Mesendoderm (in vitro differentiated cells): Measurements from ENCODE around the gene KLHL12.

Source experiments
- DNase-seq: peaks from one replicate; pipeline ENCODE4 v3.0.0; 2013
- H2AK5ac ChIP-seq: 2 replicates; pipeline ENCODE4 v1.6.1; 2013; ENCODE audit warnings: low read length, inconsistent platforms
- H2BK120ac ChIP-seq: 2 replicates; pipeline ENCODE4 v1.6.1; 2013; ENCODE audit warnings: low read depth, mild to moderate bottlenecking, low read length, moderate library complexity, mixed read lengths
- H2BK15ac ChIP-seq: replicated peaks from 2 replicates; pipeline ENCODE4 v1.6.1; 2013; ENCODE audit warnings: low read depth, mild to moderate bottlenecking, moderate library complexity
- H2BK5ac ChIP-seq: 2 replicates; pipeline ENCODE4 v1.6.1; 2013; ENCODE audit warnings: low read length, inconsistent platforms
- H3K18ac ChIP-seq: 2 replicates; pipeline ENCODE4 v1.6.1; 2013; ENCODE audit warnings: mild to moderate bottlenecking, low read length, mixed read lengths
- H3K23ac ChIP-seq: one replicate; pipeline ENCODE4 v1.6.1; 2013; ENCODE audit warnings: low read length
- H3K27ac ChIP-seq: 2 replicates; pipeline ENCODE4 v1.5.1; 2013; ENCODE audit warnings: low read depth, mild to moderate bottlenecking, inconsistent platforms, low read length, moderate library complexity
- H3K27me3 ChIP-seq: 2 replicates; pipeline ENCODE4 v1.6.1; 2013; ENCODE audit warnings: low read length, control low read depth, mild to moderate bottlenecking, inconsistent platforms; ENCODE audit not compliant: insufficient read depth, poor library complexity
- H3K36me3 ChIP-seq: 2 replicates; pipeline ENCODE4 v1.6.1; 2013; ENCODE audit warnings: low read length, inconsistent platforms; ENCODE audit not compliant: control insufficient read depth, insufficient read depth
- H3K4ac ChIP-seq: one replicate; pipeline ENCODE4 v1.6.1; 2013; ENCODE audit warnings: low read depth, mild to moderate bottlenecking, low read length, moderate library complexity
- H3K4me1 ChIP-seq: 2 replicates; pipeline ENCODE4 v1.6.1; 2013; ENCODE audit warnings: low read depth, low read length, inconsistent platforms; ENCODE audit not compliant: control insufficient read depth
- H3K4me2 ChIP-seq: 2 replicates; pipeline ENCODE4 v1.6.1; 2013; ENCODE audit warnings: low read length
- H3K4me3 ChIP-seq: 2 replicates; pipeline ENCODE4 v1.5.1; 2013; ENCODE audit warnings: mild to moderate bottlenecking, low read length
- H3K56ac ChIP-seq: one replicate; pipeline ENCODE4 v1.6.1; 2013; ENCODE audit warnings: low read length
- H3K79me1 ChIP-seq: 2 replicates; pipeline ENCODE4 v1.6.1; 2013; ENCODE audit warnings: low read length, inconsistent platforms
- H3K79me2 ChIP-seq: 2 replicates; pipeline ENCODE4 v1.6.1; 2013; ENCODE audit warnings: mild to moderate bottlenecking, low read length; ENCODE audit not compliant: control insufficient read depth, insufficient read depth
- H3K9ac ChIP-seq: 2 replicates; pipeline ENCODE4 v1.6.1; 2013; ENCODE audit warnings: low read length, inconsistent platforms
- H4K5ac ChIP-seq: one replicate; pipeline ENCODE4 v1.6.1; 2013; ENCODE audit warnings: low read length
- H4K8ac ChIP-seq: one replicate; pipeline ENCODE4 v1.6.1; 2013; ENCODE audit warnings: low read depth, mild to moderate bottlenecking, control low read depth, low read length, moderate library complexity
- WGBS: extraction: QIAGEN DNeasy Blood & Tissue Kit; methylation state at CpG from one replicate; pipeline ENCODE4 v1.1.7; 2013; ENCODE audit warnings: low lambda C conversion rate, missing lambda C conversion rate; ENCODE audit not compliant: insufficient coverage; ENCODE audit errors: extremely low coverage; 5-methylcytosine and 5-hydroxymethylcytosine counted together

The KLHL12 gene

DNA sequence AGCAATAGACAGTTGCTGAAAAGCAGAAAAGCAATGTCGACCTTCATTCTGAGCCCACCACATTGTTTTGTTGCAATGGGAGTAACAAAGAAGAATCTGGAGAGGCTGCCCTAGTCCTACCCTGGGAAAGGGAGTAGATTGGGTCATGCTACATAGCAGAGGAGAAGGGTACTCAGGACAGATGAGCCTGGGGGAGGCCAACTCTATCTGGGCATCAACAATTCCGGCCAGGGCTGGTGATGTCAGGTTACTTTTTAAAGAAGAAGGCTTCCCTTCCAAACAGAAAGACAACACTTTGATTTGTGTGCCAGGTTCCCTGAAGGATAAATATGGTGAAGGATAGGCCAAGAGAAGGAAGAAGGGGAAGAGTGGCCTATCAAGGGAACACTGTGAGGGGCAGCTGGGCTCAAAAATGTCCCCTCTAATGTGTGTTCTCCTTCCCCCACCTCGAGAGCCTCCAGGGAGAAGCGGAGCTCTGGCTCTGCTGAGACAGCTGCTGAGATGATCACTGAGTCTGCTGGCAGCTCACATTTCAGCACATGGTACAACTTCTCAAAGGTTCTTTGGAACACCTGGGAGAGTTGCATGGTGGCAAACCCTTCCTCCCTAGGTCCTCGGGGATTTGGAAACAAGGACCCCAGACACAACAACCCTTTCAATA lies 34.3 kb upstream of the KLHL12 start:
- H3K27ac ChIP-seq = no peak overlapping the region
- no peaks in the 10 kb centered on the region for H3K36me3 ChIP-seq
- H3K4me1 ChIP-seq = peaks cover 2% of the 10 kb centered on the region
- H3K23ac ChIP-seq = no peak overlapping the region
- H2BK5ac ChIP-seq = no peak overlapping the region
- H3K9ac ChIP-seq = no peak overlapping the region
- H4K8ac ChIP-seq = no peak overlapping the region
- peaks cover 11% of the 10 kb centered on the region for H3K79me2 ChIP-seq
- H3K79me1 ChIP-seq = no peaks in the 10 kb centered on the region
- no peak overlapping the region for H3K4ac ChIP-seq
- no peaks in the 10 kb centered on the region for H3K27me3 ChIP-seq
- no CpG with 5 or more reads among the region's 5 CpGs for WGBS
- H3K4me3 ChIP-seq = no peak overlapping the region
- H3K56ac ChIP-seq = no peak overlapping the region
- H2BK15ac ChIP-seq = no peak overlapping the region
- no peak overlapping the region for H3K4me2 ChIP-seq
- no peak overlapping the region for H2BK120ac ChIP-seq
- no peak overlapping the region for H3K18ac ChIP-seq
- H2AK5ac ChIP-seq = no peak overlapping the region
- DNase-seq = no peak
- H4K5ac ChIP-seq = no peak overlapping the region

DNA sequence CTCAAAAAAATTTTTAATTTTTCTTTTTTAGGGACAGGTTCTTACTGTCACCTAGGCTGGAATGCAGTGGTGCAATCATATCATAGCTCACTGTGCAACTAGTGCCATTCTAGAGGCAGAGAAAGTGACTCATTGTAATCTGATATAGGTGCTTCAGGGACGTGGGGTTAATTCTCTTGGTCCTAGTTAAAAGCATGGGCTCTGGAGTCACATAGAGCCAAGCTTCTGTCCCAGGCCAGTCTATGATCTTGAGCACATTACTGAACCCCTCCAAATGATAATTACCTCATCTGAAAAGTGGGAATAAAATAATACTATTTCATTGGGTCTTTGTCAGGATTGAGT lies 32.2 kb upstream of the KLHL12 start:
- H4K8ac ChIP-seq = no peak overlapping the region
- no peak overlapping the region for H3K4me2 ChIP-seq
- no peak overlapping the region for H3K23ac ChIP-seq
- no peak for DNase-seq
- H3K4me3 ChIP-seq = no peak overlapping the region
- no peak overlapping the region for H3K18ac ChIP-seq
- H3K56ac ChIP-seq = no peak overlapping the region
- no peak overlapping the region for H3K27ac ChIP-seq
- no peak overlapping the region for H2BK5ac ChIP-seq
- H2BK15ac ChIP-seq = no peak overlapping the region
- H4K5ac ChIP-seq = no peak overlapping the region
- H3K79me2 ChIP-seq = peaks cover 28% of the 10 kb centered on the region
- no peaks in the 10 kb centered on the region for H3K4me1 ChIP-seq
- no CpG with 5 or more reads among the region's 1 CpG for WGBS
- H3K4ac ChIP-seq = no peak overlapping the region
- H2AK5ac ChIP-seq = no peak overlapping the region
- no peak overlapping the region for H2BK120ac ChIP-seq
- no peaks in the 10 kb centered on the region for H3K27me3 ChIP-seq
- H3K36me3 ChIP-seq = no peaks in the 10 kb centered on the region
- H3K9ac ChIP-seq = no peak overlapping the region
- H3K79me1 ChIP-seq = peaks cover 3% of the 10 kb centered on the region

DNA sequence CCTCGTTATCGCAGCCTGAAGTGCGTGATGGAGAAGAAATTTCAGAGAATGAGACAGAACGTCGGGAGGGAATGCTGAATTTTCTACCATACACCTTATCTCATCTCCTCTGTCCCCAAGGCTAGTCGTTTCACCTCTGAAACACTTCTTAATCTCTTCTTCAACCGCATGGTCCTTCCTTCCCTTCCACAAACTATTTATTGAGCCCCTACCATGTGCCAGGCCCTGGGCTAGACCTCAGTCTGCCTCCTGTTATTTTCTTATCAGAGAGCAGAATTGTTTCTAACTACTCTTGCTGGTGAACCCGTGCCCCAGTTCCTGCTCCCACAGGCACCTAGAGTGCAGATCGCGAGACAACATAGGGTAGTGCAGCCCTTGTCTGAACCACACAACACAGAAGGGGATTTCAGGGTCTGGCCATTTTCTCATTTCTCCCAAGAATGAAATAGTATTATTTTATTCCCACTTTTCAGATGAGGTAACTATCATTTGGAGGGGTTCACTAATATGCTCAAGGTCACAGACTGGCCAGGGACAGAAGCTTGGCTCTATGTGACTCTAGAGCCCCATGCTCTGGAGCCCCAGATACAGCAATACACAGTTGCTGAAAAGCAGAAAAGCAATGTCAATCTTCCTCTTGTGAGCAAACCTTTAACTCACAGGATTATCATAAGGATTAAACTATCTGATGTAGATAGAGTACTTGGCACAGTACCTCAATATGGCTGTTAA lies 31.7 kb upstream of the KLHL12 start:
- Histone ChIP-seq H3K56ac (peak overlapping the region; percentile 75), H2BK5ac (no peak overlapping the region), H3K4me2 (peak overlapping the region; percentile 45), H3K4me3 (peak overlapping the region; percentile 31), H3K4ac (no peak overlapping the region), H3K9ac (peak overlapping the region; percentile 60), H4K5ac (no peak overlapping the region), H3K36me3 (no peaks in the 10 kb centered on the region), H3K27ac (no peak overlapping the region), H2BK15ac (no peak overlapping the region), H3K4me1 (no peaks in the 10 kb centered on the region), H2BK120ac (no peak overlapping the region), H2AK5ac (no peak overlapping the region), H3K79me2 (peaks cover 33% of the 10 kb centered on the region), H3K27me3 (no peaks in the 10 kb centered on the region), H3K23ac (no peak overlapping the region), H4K8ac (no peak overlapping the region), H3K18ac (no peak overlapping the region), H3K79me1 (peaks cover 7% of the 10 kb centered on the region)
- no peak for DNase-seq
- no CpG with 5 or more reads among the region's 10 CpGs for WGBS

DNA sequence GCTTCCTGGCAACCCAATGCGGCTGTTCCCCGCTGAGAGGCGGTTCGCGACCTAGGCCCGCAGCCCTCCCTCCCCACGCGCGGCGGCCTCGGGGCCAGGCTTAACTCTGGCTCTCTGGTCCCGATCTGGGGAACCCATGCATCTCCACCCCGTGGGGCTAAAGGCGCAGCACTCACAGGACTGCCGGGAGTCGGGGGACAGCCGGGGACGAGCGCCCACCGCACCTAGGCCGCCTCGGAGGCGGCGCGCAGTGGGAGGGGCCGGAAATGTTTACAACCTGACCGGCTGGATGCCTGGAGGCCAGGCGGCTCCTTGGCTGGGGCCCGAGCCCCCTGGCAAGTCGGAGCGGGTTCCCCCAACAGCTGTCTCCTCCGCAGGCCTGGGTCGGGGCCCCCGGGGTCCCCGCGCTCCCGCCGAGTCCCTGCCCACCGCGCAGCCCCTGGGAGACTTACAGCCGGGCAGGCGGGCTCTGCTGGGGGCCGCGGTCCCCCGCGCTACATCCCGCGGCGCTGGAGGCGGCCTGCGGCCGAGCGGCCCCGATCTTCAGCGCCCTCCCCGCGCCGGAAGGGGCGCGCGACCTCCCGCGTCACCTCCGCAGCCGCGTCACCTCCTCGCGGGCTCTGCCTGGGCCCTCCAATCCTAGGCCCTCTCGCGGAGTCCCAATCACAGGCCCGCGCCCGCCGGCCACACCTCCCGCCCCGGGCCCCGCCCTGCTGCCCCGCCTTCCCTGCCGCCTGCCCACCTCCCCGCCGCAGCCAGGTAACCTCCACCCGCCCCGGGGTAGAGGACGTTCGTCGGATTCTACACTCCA lies 30.9 kb upstream of the KLHL12 start, which contains the start of gene ADIPOR1:
Gene ADIPOR1, minus strand, starts transcription at position 580 of the 811 bp plus-strand sequence. CDS start 7,242 bp downstream, outside the sequence.
- no peak within 1 kb of the TSS for H2BK15ac ChIP-seq
- no peak within 1 kb of the TSS for H4K5ac ChIP-seq
- peak within 1 kb of the TSS; percentile 87 for H3K56ac ChIP-seq
- peaks cover 37% of the 10 kb centered on the region for H3K79me2 ChIP-seq
- H4K8ac ChIP-seq = no peak within 1 kb of the TSS
- peak within 1 kb of the TSS; percentile 62 for H3K27ac ChIP-seq
- H3K18ac ChIP-seq = peak within 1 kb of the TSS; percentile 85
- peak within 1 kb of the TSS; percentile 94 for H3K4ac ChIP-seq
- no peak within 1 kb of the TSS for H2AK5ac ChIP-seq
- no peak within 1 kb of the TSS for H2BK5ac ChIP-seq
- no peaks in the 10 kb centered on the region for H3K27me3 ChIP-seq
- peak; percentile 93 for DNase-seq
- no peak within 1 kb of the TSS for H2BK120ac ChIP-seq
- no peaks in the 10 kb centered on the region for H3K36me3 ChIP-seq
- no peaks in the 10 kb centered on the region for H3K4me1 ChIP-seq
- peak within 1 kb of the TSS; percentile 76 for H3K4me3 ChIP-seq
- H3K9ac ChIP-seq = peak within 1 kb of the TSS; percentile 91
- WGBS = no CpG with 5 or more reads among the region's 86 CpGs
- H3K4me2 ChIP-seq = peak within 1 kb of the TSS; percentile 87
- peaks cover 7% of the 10 kb centered on the region for H3K79me1 ChIP-seq
- no peak within 1 kb of the TSS for H3K23ac ChIP-seq

DNA sequence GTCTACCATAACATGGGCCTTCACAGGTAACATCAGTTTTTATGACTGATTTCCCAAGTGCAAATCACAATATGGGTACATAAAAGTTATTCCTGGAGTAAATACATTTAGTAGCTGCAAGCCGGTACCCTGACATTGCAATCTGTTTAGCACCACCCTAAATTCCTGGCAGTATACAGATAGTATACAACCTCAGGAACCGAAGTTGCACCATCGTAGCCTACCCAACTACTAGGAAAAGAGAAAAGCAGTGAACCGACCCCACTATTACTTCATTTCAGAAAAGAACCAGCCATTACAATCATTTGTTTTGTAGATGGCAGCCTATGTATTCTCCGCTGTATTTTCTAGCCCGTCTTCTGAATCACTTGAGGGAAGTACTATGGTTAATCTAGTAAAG lies 29.9 kb upstream of the KLHL12 start:
- H3K9ac ChIP-seq = peak overlapping the region; percentile 91
- no peak overlapping the region for H3K18ac ChIP-seq
- no peak overlapping the region for H3K27ac ChIP-seq
- WGBS = no CpG with 5 or more reads among the region's 6 CpGs
- no peak overlapping the region for H4K8ac ChIP-seq
- no peaks in the 10 kb centered on the region for H3K27me3 ChIP-seq
- peaks cover 46% of the 10 kb centered on the region for H3K79me2 ChIP-seq
- H3K4me2 ChIP-seq = no peak overlapping the region
- H3K4me3 ChIP-seq = no peak overlapping the region
- no peak overlapping the region for H2BK5ac ChIP-seq
- H3K56ac ChIP-seq = no peak overlapping the region
- no peak overlapping the region for H4K5ac ChIP-seq
- no peak overlapping the region for H3K23ac ChIP-seq
- H3K79me1 ChIP-seq = peaks cover 11% of the 10 kb centered on the region
- H2AK5ac ChIP-seq = no peak overlapping the region
- H3K4ac ChIP-seq = no peak overlapping the region
- no peak overlapping the region for H2BK15ac ChIP-seq
- no peaks in the 10 kb centered on the region for H3K4me1 ChIP-seq
- no peak for DNase-seq
- no peaks in the 10 kb centered on the region for H3K36me3 ChIP-seq
- H2BK120ac ChIP-seq = no peak overlapping the region
